ENCODE results near the gene ANKRD44.
"Not testable (repeated sequence)": the region's sequence is repeated elsewhere in the genome, so short reads cannot be mapped to it uniquely, and the experiment has no call there.

ANKRD44 gene

GRCh38 chr2:197071213-197071612 is 239.4 kb downstream of the ANKRD44 start:
- no peak for DNase-seq

GRCh38 chr2:197069958-197070357 is 240.6 kb downstream of the ANKRD44 start:
- no peak for DNase-seq

DNA sequence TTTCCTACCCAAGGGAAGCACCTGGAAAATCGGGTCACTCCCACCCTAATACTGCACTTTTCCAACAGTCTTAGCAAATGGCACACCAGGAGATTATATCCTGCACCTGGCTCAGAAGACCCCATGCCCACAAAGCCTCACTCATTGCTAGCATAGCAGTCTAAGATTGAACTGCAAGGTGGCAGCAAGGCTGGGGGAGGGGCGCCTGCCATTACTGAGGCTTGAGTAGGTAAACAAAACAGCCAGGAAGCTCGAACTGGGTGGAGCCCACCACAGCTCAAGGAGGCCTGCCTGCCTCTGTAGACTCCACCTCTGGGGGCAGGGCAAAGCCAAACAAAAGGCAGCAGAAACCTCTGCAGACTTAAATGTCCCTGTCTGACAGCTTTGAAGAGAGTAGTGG is 248.0 kb downstream of the ANKRD44 start:
- peak; percentile 14 for DNase-seq

GRCh38 chr2:197059477-197059876 is 251.1 kb downstream of the ANKRD44 start:
- DNase-seq: no peak

DNA sequence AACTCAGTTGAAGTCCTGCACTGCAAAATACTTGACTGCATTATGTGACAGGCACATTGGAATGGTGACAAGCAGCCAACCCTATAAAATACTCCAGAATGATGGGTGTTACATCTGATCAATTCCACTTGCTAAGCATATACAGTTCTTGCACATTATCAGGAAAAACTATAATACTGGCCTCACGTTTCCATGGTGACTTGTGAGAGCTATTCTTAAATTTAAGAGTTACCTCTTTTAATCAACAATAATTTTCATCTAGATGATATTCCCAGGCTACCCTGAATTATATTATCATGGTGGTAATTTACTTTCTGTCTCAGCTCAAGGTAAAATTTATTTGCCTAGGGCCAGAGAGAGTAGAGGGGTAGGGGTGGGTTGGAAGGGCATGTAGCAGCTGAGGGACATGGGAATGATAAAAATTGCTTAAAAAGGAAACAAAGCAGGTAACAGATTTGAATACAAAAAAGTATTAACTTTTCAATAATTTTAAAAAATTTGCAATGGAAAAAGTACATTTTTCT is 251.7 kb downstream of the ANKRD44 start:
- no peak for DNase-seq

DNA sequence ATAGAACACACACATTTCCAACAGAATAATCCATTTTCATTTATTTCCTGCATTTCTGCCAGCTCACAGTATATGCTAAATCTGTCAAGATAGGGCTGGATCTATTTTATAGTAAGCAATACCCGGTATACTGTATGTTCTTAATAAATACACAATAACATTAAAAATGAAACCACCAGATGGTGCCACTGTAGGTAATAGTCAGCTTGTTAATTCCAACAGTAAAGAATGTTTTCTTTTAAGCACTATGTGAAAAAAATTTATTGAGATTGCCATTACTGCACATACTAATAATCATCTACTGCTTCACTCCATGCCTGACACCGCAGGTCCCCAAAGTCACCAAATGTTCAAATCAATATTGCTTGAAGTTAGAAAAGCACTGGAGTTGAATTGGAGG is 252.6 kb downstream of the ANKRD44 start:
- DNase-seq: no peak

DNA sequence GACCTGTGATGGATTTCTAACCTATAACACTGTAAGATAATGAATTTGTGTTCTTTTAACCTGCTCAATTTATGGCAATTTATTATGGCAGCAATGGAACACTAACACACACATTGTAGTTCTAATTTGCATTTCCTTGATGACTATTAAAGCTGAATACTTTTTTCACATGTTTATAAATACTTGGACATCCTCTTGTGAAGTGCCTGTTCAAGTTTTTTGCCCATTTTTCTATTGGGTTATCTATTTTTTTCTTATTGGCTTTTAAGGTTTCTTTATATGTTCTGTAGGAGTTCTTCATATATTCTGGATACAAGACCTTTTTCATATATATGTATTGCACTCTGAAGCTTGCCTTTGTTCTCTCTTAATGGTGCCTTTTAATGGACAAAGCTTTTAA is 255.5 kb downstream of the ANKRD44 start:
- no peak for DNase-seq

- no peak for DNase-seq
Observed at GRCh38 chr2:197054437-197054836, 256.1 kb downstream of the ANKRD44 start.

DNA sequence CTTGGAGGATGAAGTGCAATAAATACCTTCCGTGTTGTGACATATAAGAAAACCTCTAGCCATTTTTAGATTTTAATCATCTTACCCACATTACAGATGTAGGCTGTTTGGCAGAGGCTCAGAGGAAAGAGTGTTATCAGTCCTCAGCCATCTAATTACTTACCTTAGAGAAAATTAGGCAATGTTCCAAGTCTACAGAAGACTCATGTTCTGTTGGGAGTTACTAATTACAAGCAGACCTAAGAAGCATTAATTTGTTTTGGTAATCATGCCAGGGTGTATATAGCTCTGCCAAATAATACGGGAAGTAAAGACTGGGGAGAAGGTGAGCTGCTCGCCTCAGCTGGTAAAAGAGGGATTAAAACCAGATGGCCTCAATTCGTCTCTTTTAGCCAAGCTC is 258.2 kb downstream of the ANKRD44 start:
- no peak for DNase-seq

DNA sequence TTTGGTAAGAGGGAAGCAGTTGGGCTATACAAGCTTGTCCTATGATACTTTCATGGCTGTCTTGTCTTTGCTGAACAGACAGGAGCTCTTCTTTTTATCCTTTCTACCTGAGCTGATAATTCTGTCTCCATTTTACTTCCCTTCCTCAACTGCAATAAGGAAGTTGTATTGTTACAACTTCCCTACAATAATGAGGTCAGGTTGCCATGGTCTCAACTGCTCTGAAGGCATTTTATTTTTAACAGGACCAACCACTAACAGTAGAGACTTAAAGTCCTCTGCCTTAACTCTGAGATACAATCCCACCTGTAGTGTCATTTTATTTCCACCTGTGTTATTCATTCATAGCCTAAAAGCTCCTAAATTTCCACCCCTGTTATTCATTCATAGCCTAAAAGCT is 265.5 kb downstream of the ANKRD44 start:
- DNase-seq: no peak

DNA sequence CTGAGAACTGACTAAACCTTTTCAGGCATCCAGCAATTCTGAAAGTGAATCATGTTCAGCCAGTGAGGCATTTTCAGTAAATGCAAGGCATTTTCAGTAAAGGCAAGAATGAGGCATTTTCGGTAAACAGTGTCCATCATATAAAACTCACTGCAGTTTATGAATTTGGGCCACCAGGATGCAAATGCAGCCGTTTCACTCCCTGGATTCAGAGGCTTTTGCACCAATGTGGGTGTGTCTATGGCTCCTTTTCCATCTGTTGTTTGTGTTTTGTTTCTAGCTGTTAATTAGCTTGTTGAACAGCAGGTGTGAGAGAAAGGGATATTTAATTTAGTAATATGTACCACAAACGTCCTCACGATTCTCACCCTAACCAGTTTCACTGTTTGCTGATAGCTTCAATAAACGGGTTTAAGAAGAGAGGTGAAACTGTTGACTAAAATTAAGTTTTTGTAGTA is 267.8 kb downstream of the ANKRD44 start:
- DNase-seq: no peak

DNA sequence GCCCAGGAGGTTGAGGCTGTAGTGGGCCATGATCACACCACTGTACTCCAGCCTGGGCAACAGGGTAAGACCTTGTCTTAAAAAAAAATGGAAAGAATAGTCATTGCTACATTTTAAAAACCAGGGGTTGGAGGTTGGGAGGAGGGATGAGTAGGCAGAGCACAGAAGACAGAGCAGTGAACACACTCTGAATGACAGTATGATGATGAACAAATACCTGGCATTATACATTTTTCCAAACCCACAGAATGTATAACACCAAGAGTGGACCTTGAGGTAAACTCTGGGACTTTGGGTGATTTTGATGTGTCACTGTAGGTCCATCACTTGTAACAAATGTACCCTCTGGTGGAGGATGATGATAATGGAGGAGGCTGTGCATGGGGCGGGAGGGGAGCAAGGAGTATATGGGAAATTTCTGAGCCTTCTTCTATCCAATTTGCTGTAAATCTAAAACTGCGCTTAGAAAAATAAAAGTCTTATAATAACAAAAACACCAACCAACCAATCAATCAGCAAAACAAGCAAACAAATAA is 272.6 kb downstream of the ANKRD44 start:
- DNase-seq: no peak

DNA sequence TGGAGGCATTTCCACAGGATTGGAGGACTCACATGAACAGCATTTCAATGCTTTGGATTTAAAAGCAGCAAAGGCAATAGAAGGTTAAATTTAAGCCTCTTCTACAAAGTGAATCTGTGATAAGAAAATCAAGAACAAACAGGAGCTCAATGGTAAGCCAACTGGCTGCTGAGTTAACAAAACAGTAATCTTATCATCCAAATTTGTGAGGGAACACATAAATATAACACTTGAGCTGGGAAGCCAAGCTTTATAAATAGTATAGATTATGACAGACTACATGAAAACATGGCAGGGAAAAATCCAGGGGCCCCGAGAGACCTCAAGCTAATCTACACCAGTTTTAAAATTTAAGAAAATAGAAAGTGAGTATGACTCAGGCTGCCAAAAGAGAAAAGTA is 275.6 kb downstream of the ANKRD44 start:
- DNase-seq: no peak

- DNase-seq: no peak
Observed at GRCh38 chr2:197034292-197034691, 276.3 kb downstream of the ANKRD44 start.

DNA sequence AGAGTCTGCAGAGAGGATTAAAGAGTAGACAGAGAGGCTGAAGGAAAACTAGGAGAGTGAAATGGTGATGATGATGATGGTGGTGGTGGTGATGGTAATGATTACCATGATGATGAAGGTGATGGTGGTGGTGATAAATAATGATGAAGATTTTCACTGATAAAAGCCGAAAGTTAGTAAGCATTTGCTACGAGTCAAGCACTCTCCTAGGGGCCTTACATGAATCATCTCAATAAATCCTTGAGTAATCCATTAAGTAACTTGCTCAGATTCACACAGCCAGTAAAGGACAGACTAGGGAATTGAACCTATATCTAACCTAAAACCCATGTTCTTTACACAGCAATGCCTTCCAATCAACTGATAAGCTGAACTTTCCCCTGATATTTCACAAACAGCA is 277.4 kb downstream of the ANKRD44 start:
- DNase-seq: no peak

DNA sequence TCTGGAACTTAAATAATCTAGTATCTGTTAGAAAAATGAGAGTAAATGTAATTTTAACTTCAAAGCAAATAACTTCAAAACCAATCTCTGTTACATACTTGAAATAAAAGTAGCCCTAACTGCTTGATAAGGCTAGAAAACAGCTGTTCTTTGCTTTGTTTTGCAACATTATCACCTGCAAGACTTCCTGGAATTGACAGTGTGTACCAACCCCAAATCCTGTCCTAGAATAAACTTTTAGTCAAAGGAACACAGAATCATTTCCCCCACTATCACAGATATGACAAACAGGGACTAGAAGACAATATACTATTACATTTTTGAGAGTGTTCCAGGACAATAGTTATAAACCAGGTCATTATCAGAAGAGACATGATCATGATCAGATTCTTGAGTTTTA is 278.8 kb downstream of the ANKRD44 start:
- DNase-seq: no peak

DNA sequence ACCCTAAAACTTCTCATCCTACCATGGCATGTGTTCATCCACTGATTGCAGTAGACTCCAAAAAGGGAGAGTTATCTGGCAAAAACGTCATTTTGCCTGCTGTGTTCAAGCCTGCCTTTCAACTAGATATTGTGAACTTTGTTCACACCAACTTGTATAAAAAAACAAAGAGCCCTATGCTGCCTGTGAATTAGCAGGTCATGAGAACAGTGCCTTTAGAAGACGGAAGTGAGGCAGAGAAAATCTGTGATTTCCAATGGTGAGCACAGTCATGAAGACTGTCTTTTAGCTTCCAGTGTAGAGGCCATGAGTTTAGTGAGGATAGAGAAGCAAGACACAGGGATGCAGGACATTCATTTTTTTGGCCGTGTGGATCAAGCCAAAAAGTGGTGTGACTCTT is 280.5 kb downstream of the ANKRD44 start:
- no peak for DNase-seq

DNA sequence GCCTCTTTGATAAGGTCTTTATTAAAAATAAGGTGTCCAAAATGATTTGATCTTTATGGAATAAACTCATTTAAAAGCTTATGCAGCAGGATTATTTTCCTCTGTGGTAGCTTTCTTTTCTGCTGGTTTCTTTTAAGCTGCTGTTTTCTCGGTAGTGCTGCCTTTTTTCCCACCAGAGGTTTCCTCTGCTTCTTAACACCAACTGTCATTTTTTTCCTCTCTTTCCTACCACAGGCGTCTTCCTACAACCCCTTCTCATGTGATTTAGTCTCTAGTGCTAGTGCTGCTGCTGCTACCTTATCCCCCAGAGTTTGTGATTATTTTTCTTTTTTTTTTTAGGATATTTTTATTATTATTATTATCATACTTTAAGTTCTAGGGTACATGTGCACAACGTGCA is 281.9 kb downstream of the ANKRD44 start:
- no peak for DNase-seq

DNA sequence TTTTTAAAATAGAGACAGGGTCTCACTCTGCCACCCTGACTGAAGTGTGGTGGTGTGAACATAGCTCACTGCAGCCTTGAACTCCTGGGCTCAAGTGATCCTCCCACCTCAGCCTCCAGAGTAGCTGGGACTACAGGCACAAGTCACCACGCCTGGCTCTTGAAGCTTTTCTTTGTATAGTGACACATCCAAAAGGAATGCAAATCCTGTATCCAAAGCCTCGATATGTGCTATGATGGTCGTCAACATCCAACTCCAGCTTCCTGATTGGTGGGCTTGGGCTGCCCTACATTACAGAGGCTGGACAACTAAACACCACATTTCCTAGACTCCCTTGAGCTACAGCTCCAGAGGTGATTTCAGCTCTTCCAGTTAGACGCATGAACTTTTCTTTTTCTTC is 282.4 kb downstream of the ANKRD44 start:
- DNase-seq: no peak

- DNase-seq: no peak
Observed at GRCh38 chr2:197024206-197024605, 286.4 kb downstream of the ANKRD44 start.

GRCh38 chr2:197020921-197021320 is 289.7 kb downstream of the ANKRD44 start:
- DNase-seq: not testable (repeated sequence)

GRCh38 chr2:197013098-197013497 is 297.5 kb downstream of the ANKRD44 start:
- no peak for DNase-seq

GRCh38 chr2:197011801-197012641 is 298.6 kb downstream of the ANKRD44 start:
- DNase-seq: no peak

- DNase-seq: no peak
Observed at GRCh38 chr2:197011021-197011417, 299.6 kb downstream of the ANKRD44 start.
